Astrocyte of the cerebellum (primary cell): ENCODE results near the gene PFDN2.

ENCODE experiments used
- DNase-seq: peaks from one replicate; pipeline ENCODE4 v3.0.0-alpha.2; 2011; ENCODE audit warnings: low read depth
- H3K4me3 ChIP-seq: 2 replicates; pipeline ENCODE4 v1.5.1; 2011; ENCODE audit warnings: mild to moderate bottlenecking, low read depth, low read length, moderate library complexity
- in situ Hi-C: cut with HindIII; loops from 2 replicates; pipeline ENCODE4 v1.10.0; 2017; ENCODE audit warnings: low sequenced_read_pairs
- TF ChIP-seq, protein P1 (sequence below): IDR thresholded peaks from 2 replicates; pipeline ENCODE4 v1.5.1; 2012; ENCODE audit warnings: low read length, low read depth, moderate library complexity, mild to moderate bottlenecking; ENCODE audit errors: missing control alignments

The PFDN2 gene

DNA sequence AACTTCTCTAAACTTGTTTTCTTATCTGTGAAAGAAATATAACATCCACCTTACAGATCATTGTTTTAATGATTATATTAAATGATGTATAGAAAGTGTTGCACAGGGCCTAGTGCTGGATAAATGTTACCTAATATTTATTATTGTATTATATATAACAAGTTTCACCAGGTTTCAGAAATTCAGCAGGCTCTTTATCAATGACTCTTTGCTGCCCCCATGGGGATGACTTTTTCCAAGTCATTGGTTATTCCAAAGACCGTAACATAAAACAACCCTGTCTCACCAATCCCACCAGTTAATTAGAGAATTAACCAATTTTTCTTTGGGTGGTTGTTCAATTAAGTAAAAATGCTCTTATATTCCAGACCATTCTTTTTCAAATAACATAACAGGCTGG lies 21.9 kb upstream of the PFDN2 start:
- in situ Hi-C loops = loop anchor here (10.0 kb wide), 1 partner anchor 95 kb away; the partner anchor contains the start of gene USF1
- no peak overlapping the region for H3K4me3 ChIP-seq
- TF ChIP-seq, protein P1, sequence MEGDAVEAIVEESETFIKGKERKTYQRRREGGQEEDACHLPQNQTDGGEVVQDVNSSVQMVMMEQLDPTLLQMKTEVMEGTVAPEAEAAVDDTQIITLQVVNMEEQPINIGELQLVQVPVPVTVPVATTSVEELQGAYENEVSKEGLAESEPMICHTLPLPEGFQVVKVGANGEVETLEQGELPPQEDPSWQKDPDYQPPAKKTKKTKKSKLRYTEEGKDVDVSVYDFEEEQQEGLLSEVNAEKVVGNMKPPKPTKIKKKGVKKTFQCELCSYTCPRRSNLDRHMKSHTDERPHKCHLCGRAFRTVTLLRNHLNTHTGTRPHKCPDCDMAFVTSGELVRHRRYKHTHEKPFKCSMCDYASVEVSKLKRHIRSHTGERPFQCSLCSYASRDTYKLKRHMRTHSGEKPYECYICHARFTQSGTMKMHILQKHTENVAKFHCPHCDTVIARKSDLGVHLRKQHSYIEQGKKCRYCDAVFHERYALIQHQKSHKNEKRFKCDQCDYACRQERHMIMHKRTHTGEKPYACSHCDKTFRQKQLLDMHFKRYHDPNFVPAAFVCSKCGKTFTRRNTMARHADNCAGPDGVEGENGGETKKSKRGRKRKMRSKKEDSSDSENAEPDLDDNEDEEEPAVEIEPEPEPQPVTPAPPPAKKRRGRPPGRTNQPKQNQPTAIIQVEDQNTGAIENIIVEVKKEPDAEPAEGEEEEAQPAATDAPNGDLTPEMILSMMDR = peak; percentile 61
- peak; percentile 35 for DNase-seq

DNA sequence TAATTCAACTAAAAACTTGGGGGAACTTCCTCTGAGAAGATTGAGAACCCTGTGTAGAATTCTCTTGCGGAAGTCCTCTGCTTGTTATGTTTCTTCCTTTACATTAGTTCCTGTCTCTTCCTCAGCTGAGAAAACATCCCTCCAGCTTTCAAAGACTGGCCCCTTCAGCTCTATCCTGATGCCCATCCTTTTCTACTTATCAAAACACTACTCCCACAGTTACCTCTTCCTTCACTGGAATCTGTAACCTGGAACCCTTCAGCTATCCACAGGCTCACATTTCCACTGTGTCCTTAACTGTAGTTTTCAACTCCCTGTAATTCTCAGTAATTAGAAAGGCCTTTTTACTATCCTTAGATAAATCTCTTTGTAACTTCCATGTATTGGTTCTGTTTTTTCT lies 20.6 kb upstream of the PFDN2 start:
- TF ChIP-seq, protein P1 = no peak
- no peak overlapping the region for H3K4me3 ChIP-seq
- in situ Hi-C loops = no loop called here
- DNase-seq = no peak

DNA sequence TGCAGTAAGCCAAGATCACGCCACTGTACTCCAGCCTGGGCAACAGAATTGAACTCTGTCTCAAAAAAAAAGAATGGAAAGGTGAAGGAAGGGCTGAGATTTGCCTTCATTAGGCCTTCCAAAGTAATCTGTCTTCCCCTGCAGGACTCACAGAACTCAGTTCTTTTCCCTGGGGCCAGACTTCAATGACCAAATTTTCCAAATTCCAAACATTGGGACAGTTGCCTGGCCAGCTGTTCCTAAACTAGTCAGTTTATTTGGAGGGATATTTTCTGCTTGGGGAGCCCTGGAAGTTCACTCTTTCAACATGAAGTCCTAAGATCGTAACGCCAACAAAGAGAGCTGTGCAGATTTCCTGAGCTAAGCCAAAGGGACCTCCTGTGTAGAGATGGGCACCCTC lies 20.0 kb upstream of the PFDN2 start:
- DNase-seq = no peak
- no peak overlapping the region for H3K4me3 ChIP-seq
- in situ Hi-C loops = no loop called here
- TF ChIP-seq, protein P1 = no peak

DNA sequence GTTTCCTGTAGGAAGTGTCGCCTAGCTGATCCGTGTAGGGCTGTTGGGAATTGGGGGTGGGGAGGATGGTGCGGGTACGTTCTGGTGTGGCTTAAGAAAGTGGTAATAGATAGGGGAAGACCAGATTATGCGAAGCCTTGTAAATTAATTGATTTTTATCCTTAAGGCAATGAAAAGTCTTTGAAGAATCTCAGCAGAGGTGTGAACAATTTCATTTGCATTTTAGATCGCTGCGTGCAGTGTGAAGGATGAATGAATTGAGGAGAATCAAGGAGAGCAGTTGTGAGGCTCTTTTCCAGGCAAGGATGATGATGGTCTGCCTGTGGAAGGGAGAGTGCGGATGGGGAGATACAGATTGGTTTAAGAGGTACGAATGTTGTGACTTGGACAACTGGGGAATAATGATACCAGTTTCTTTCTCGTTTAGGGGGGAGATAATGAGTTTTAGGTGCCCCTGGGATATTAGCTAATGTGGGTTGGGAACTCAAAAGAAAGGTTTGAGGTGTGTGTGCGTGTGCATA lies 15.4 kb upstream of the PFDN2 start:
- TF ChIP-seq, protein P1 = no peak
- no peak for DNase-seq
- H3K4me3 ChIP-seq = peak overlapping the region; percentile 93
- in situ Hi-C loops = no loop called here

DNA sequence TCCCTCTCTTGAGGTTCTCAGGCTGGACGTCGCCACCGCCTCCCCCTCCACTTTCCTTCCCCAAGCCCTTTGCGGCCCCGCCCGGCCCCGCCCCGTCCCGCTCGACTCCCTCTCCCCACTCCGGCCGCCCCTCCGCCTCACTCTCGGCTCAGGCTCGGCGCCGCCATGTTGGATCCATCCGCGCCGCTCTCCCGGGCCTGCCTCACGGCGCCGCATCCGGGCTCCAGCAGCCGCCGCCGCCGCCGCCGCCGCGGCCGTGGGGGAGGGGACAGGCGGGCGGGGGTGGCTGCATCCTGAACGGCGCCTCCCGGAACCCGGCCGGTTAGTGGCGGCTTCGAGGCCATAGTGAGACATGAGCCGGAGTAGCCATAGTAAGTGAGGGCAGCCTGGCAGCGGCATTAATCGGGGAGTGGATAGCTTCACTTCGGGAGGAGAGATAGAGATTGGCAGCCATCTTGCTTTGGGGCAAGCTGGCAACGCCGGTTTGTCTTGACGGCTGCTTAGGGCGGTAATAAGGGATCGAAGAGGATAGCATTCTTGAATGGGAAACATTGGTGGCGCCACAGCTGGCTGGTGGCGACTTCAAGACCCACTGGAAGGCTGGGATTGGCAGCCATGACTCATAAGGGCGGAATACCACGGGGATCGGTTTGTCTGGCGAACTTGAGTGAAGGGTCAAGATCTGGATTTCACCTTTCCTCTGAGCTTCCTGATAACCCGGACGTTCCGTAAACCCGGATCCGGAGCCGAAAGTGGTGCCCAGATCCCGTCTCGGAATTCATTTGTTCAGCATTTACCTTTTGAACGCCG lies 14.8 kb upstream of the PFDN2 start, which contains the start of gene DEDD:
TSS of gene DEDD (minus strand) at position 258 of the 810 bp plus-strand sequence. CDS start 8,205 bp downstream, outside the sequence.
- H3K4me3 ChIP-seq = peak within 1 kb of the TSS; percentile 93
- DNase-seq = peak; percentile 93
- in situ Hi-C loops = no loop called here
- TF ChIP-seq, protein P1 = no peak

DNA sequence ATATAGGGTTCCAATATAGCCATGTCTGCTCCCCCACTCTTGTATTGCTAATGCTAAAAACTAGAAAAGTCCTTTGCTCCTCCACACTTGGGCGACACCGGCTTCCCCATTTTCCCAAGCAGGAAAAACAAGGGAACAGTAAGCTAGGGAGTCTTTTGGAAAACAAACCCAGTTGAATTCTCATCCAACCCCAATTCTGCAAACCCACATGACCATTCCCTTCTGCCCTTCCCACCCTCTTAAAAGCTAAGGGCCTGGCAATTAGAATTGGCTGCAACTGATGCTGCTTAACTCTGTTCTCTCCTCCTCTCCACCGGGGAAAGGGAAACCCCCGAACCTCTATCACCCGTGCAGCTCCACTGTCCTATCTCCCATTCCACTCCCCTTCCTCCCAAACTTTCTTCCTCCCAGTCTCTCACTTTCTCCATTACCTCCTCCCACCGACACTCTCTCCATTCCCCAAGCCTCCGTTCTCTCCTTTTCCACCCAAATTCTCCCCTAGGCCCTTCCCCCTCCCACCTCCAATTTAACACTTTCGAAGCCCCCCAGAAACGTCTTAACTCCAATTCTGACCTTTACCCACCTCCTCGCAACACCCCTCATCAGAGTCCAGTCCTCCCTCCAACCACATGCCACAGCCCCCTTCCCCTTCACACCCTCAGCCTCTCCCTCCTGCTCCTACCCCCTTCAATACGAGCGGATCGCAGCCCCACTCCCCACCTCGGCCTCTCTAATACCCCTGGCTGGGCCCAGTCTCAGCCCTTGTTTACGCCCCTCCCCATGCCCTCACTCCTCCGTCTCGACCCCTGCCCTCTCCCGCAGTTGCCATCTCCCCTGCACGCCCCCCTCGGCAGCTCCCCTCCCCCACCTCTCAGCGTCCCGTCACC lies 13.9 kb upstream of the PFDN2 start:
- in situ Hi-C loops = no loop called here
- DNase-seq = no peak
- H3K4me3 ChIP-seq = peak overlapping the region; percentile 93
- TF ChIP-seq, protein P1 = no peak
